ENCODE measurements around the gene RNFT2.
"Not testable (repeated sequence)": the region's sequence is repeated elsewhere in the genome, so short reads cannot be mapped to it uniquely, and the experiment has no call there.

RNFT2 gene

DNA sequence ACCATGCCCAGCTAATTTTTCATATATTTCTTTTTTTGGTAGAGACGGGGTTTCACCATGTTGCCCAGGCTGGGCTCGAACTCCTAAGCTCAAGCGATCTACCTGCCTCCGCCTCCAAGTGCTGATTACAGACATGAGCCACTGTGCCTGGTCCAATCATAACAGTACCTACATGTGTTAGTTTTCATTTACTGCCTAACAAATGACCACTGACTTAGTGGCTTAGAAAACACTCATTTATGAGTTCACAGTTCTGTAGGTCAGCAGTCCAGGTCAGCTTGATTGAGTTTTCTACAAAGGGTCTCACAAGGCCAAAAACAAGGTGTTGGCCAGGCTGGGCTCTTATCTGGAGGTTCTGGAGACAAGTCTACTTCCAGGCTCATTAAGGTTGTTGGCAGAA, 60.6 kb downstream of the RNFT2 start:
- DNase-seq = no peak

- no peak for DNase-seq
Measured at GRCh38 chr12:116799955-116800354, 61.8 kb downstream of the RNFT2 start.

- no peak for DNase-seq
Measured at GRCh38 chr12:116800918-116801317, 62.8 kb downstream of the RNFT2 start.

DNA sequence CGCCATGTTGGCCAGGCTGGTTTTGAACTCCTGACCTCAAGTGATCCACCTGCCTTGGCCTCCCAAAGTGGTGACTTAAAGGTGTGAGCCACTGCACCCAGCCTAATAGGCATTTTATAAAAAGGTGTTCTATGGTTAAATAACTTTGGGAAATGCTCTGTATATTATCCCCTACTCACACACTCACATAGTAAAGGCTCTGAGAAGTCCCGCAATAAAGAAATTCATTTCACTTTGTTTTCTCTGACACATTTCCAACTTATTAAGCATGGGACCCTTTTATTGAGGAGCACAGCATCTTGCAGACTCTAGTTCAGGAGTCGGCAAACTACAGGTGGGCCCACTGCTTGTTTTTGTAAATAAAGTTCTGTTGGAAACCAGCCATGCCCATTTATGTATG, 63.9 kb downstream of the RNFT2 start:
- DNase-seq = no peak

DNA sequence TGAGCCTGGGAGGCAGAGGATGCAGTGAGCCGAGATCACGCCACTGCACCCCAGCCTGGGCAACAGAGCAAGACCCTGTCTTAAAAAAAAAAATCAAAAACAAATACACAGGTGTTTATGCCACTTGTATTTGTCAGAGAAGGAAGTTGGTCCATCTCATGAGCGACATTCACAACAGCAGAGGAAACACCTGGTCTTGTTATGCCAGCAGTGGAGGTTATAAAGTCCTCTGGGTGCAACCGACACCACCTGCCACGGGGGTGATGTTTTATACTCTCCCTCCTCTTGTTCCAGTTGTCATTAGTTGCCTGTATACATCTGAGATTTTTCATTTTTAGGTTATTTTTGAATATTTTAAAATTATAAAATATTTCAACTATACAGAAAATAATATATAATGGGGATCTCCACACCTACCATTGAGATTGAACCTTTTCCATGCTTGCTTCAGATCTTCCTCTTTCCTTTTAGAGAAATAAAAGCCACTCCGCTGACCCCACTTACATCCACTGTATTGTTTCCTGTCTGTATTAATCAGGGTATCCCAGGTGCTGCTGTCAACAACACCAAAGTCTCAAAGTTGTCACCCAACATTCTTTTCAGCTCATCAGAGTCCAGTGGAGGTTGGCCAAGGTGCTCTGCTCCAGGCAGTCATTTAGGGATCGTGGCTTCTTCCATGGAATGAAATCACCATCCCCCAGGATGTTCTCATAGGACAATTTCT, 65.1 kb downstream of the RNFT2 start:
- DNase-seq = no peak

DNA sequence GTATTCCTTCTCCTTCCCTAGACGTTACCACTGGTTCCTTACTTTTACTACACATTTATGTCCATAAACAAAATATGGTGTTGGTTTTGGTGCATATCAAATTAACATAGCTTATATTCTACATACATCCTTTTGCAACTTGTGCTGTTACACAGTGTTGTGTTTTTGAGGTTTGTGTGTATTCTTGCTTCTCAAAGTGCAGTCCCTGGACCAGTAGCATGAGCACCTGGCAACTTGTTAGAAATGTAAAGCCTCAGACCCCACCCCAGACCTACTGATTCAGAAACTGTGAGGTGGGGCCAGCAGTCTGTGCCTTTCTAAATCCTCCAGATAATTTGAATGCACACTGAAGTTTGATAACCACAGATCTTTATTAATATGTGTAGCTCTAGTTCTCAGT, 65.9 kb downstream of the RNFT2 start:
- no peak for DNase-seq

DNA sequence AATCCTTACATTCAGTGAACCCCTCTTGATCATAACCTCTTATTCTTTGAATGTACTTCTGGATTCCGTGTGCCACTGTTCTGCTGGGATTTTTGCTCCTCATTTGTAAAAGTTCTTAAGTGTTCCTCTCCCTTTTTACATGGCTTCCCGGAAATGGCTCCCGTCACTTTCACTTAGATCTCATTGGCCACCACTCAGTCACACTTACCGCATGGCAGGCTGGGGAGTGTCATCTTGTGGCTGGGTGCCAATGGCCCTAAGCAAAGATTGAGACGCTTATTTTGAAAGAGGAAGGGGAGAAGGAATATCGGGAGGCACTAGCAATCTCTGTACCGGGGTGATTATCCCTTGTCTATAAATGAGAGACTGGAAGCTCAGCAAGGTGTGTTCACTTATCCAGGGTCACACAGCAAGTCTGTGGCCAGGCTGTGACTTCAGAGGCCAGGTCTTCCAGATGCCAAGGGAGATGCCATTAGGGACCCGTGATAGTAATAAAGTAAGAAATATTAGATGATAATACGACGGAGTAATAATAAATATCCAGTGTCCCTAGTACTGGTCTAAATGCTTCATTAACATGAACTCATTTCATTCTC, 68.8 kb downstream of the RNFT2 start:
- no peak for DNase-seq

DNA sequence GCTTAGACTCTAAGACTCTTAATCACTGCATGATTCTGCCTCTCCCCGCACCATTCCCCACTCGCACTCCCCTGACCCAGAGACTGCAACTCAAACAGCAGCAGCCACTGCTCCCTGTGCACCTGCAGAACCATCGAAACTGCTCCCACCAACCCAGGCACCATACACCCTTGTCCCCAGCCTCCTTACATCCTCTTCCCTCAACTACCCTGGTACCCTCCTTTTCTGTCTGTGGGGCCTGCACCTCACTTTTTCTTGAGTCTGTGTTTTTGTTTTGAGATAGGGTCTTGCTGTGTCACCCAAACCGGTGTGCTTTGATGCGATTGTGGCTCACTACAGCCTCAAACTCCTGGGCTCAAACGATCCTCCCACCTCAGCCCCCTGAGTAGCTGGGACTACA, 69.4 kb downstream of the RNFT2 start:
- no peak for DNase-seq

DNA sequence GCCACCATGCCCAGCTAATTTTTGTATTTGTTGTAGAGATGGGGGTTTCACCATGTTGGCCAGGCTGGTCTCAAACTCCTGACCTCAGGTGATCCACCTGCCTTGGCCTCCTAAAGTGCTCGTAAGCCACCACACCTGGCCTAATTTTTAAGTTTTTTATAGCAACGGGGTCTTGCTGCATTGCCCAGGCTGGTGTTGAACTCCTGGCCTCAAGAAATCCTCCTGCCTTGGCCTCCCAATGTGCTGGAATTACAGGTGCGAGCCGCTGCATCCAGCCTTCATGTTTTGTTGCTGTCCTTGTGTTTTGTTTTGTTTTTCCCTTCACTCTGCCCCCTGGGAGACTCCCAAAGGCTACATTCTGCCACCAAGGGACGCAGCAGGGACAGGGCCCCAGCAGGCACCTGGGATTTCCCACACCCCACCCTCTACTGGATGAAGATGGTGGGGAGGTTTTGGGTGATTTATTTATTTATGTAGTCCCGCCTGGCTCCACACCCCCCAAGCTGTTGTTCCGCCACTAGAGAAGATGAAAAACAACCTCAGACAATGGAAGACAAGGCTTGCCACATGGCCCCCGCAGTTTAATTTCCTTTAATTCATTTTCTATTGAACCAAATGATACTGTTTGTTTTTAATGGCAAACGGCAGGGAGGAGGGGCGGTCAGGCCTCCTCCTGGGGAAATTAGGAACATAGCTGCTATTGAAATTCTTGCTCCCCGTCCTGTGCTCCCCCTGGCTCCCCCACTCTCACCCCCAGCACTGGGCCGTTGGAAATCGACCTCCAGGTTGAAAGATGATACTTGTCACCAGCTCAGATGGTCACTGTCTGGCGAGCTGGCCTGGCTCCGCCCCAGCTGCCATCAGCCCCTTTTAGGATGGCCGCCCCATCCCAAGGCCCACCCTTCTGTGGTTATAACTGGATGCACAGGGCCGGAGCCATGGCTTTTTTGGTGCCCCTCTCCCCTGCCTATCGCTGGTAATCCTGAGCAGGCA, 70.3 kb downstream of the RNFT2 start:
- no peak for DNase-seq

- DNase-seq = no peak
Measured at GRCh38 chr12:116812238-116812637, 74.1 kb downstream of the RNFT2 start.

DNA sequence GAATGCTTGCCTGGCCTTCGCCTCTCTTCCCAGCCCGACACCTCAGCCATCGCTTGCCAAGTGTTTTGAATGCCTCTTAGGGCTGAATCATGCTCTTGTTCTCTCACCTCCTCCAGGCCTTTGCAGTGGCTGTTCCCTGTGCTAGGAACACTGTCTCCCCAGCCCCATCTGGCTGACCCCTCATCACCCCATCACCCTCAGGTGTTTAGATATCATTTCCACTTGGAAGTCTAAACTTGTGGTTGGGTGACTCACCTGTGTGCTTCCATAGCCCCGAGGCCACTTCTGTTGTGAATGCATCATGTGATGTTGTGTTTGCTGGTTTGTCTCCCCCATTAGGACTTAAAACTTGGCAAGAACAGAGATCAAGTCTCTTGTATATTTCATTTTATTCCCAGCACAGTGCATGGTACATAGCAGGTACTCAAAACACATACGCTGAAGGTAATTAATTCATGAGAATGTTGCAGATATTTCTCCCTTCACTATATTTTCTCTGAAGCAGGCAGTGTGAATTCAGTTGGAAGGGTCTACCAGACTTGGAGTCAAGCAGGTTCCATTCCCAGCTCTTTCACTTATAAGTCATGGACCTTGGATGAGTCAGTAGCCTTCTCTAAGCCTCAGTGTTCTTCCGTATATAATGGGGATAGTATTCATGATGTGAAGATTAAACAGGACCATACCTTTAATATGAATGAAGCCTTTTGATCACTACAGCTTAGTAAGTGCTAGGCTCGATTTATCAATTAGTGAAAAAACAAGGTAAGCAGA, 75.3 kb downstream of the RNFT2 start:
- no peak for DNase-seq

DNA sequence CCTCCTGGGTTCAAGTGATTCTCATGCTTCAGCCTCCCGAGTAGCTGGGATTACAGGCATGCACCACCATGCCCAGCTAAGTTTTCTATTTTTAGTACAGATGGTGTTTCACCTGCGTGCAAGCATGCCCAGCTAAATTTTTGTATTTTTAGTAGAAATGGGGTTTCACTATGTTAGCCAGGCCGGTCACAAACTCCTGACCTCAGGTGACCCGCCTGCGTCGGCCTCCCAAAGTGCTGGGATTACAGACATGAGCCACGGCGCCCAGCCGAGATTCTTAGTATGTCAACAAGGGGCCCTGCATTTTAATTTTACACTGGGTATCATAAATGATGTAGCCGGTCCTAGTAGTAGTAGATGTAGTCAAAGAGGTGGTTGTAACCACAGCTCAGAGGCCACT, 76.7 kb downstream of the RNFT2 start:
- DNase-seq = not testable (repeated sequence)

GRCh38 chr12:116818341-116818856, 80.3 kb downstream of the RNFT2 start:
- no peak for DNase-seq

- peak; percentile 93 for DNase-seq
Measured at GRCh38 chr12:116818948-116819832, 81.1 kb downstream of the RNFT2 start.

DNA sequence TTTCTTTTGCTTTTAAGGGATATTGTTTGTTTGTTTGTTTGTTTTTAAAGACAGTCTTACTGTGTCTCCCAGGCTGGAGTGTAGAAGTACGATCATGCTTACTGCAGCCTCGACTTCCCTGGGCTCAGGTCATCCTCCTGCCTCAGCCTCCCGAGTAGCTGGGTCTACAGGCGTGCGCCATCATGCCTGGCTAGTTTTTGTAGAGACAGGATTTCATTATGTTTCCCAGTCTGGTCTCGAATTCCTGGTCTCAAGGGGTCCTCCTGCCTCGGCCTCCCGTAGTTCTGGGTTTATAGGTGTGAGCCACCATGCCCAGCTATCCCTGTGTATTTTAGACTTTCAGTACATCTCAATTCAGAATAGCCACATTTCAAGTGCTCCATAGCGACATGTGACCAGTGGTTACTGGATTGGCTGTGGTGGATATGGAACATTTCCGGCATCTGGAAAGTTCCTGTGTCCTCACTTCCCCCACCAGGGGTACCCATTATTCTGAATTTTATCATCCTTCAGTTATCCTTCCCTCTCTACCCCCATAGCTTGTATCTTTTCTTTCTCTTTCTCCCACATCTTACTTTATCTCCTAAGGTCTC, 82.0 kb downstream of the RNFT2 start:
- no peak for DNase-seq

DNA sequence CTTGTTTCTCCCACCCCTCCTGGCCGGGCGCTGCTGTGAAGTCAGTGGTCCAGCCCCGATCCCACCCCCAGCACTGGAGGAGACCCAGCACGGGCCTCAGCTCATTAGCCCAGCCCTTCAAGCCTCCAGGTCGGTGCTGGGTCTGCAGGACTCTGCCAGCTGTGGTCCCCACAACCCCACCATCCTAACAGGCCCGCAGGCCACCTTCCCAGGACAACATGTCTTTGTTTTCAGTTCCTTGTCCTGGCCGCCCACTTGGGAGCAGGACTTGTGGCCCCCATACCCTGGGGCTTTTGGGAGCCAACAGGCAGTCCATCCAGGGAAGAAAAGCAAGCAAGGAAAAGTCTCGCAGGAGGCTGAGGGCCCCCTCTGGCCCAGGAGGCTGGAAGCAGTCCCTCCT, 83.2 kb downstream of the RNFT2 start:
- DNase-seq = no peak

DNA sequence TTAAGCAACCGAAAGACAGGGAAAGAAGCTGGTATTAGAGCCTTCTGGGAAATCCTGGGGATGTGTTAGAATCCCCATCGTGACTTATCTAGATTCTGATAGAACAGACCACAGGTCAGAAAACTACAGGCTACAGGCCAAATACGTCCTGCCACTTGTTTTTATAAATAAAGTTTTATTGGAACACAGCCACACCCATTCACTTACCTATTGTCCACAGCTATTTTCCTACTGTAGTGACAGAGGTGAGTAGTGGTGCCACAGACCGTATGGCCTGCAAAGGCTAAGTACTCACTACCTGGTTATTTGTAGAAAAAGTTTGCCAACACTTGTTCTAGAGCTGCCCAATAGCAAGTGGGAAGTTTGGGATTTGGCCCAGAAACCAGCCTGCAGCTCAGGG, 89.3 kb downstream of the RNFT2 start:
- no peak for DNase-seq

DNA sequence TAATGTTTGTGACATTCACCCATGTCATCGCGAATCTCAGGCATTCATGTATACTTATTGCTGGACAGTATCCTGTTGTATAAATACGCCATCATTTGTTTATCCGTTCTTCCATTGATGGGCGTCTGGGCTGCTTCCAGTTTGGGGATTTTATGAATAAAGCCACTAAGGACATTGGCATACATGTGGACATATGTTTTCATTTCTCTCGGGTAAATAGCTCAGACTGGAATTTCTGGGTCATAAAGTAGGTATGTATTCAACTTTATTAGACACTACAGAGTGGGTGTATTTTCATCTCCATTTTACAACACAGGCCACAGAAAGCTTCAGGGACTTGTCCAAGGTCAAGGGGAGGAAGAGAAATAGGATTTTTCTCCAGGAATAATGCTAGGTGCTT, 94.2 kb downstream of the RNFT2 start:
- no peak for DNase-seq

DNA sequence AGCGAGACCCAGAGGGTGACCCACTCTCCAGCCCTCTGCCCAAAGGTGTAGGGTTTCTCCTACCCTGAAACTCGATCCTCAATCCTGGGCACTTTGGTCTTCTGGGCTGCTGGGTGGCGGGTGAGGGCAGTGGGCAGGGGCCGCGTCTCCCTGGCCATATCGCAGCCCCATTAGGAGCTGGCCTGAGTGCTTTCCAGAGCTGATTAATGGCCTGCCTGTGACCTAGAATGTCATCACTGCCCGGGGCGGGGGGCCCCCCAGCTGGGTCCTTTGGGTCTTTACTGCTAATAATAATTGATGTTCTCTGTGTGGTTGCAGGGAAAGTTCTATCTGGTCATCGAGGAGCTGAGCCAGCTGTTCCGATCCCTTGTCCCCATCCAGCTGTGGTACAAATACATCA, 95.4 kb downstream of the RNFT2 start:
- DNase-seq = no peak

GRCh38 chr12:116835484-116835883, 97.4 kb downstream of the RNFT2 start:
- no peak for DNase-seq

DNA sequence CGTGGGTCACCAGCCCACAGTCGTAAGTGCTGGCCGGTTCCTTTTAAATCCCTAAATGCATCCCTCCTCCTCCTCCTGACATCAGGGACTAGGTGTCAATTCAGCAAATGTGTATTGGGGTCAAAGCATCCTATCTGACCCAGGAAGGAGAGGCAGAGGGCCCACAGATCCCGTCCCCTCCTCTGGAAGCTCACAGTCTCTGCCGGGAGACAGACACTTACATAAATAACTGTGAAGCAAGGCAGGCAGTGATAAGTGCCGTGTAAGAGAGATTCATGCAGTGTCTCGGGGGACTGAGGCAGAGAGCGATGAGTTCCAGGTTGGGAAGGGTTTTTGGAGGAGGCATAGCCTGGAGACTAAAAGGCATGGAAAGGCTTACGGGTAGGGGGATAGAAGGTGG, 99.0 kb downstream of the RNFT2 start:
- no peak for DNase-seq

Measured in right forelimb (tissue), 1 donor.